Measurements from ENCODE around the gene SLC6A7. TPM values are rescaled to one million over a fixed set of nuclear protein-coding genes. Genes with fewer than 3 reads are reported as not detected.

SLC6A7 gene
- polyA plus RNA-seq, 1 experiment: not detected

DNA sequence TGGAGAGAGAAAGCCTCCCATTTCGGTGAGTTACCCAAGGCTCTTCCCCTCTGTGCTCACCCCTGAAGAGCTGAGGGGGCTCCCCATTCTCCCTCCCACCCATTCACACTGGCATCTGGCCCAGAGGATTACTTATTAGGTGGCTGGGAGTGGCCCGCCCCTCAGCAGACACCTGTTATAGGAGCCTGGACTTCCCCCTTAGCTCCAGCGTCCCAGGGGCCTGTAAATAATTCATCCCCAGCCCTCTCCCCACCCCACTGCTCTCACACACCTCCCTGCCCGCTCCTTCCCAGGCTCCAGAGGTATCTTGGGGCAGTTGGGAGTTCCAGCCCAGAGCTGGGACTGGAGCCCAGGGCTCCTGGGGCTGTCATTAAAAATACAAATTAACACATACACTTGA is 11.6 kb upstream of the SLC6A7 start:
- no peak for TF ChIP-seq CTCF (IDR thresholded peaks at IDR 0.05; ENCODE audit: insufficient read depth, low read depth, low read length)
- CTCF ChIA-PET: interaction anchor here (0.8 to 2.2 kb wide), 4 partner anchors 14 to 22 kb away, joined by 3 to 7 read pairs (median 4); partner anchors contain the start of gene PDGFRB
- no peak for DNase-seq (ENCODE audit: low read depth)
- no peaks in the 10 kb centered on the region; the same call in 1 of the 2 replicates for H3K27me3 ChIP-seq (ENCODE audit: control insufficient read depth, insufficient read depth, low read length)
- H3K4me3 ChIP-seq (ENCODE audit: low read depth, low read length): no peak overlapping the region
- H3K36me3 ChIP-seq (ENCODE audit: control insufficient read depth, insufficient read depth, low read length): no peaks in the 10 kb centered on the region
- POLR2A ChIA-PET: no interaction called here

- ChIA-PET CTCF (interaction anchor here (0.8 to 2.2 kb wide), 3 partner anchors 15 to 23 kb away, joined by 4 to 7 read pairs (median 4); partner anchors contain the start of gene PDGFRB), POLR2A (no interaction called here)
- Histone ChIP-seq H3K4me3 (ENCODE audit: low read depth, low read length) (no peak overlapping the region), H3K36me3 (ENCODE audit: control insufficient read depth, insufficient read depth, low read length) (no peaks in the 10 kb centered on the region), H3K27me3 (ENCODE audit: control insufficient read depth, insufficient read depth, low read length) (no peaks in the 10 kb centered on the region; the same call in 1 of the 2 replicates)
- no peak for DNase-seq (ENCODE audit: low read depth)
- TF ChIP-seq CTCF (IDR thresholded peaks at IDR 0.05; ENCODE audit: insufficient read depth, low read depth, low read length): no peak
These were observed 10.7 kb upstream of the SLC6A7 start for GRCh38 chr5:150179019-150179620.

DNA sequence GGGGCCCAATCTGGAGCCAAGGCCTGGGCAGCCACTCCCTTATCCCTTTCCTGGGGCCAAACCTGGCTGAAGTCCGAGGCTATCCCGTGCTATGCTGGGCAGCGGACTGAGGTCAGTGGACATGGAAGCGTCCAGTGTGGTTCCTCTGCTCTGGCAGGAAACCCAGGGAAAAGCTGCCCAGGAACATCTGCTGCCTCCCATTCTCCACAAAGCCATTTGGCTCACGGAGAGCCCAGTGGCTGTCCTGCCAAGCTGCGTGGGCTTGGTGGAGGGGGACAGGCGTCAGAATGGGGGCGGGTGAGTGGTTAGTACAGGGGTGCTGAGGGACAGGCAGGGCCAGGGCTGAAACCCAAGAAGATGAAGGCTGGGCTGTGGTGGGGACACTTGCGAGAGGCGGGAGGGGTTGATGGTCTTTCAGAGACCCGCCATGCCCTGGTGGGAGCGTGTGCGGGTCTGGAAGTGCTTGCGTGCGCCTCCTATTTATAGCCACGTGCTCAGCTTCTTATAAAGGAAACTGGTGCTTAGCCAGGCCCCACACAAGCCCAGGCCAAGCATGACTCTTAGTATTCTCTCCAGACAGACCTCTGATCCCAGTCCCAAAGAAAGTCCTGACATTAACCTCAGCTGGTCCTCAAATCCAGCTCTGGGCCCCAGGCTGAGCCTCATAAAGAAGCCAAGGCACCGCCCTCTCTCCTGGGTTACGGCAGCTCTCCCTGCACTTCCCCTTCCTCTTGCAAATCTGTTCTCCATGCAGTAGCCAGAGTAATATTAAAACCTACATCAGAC is 9.4 kb upstream of the SLC6A7 start:
- POLR2A ChIA-PET: interaction anchor here (1.0 kb wide), 1 partner anchor 37 kb away, joined by 3 read pairs; no protein-coding TSS in a partner anchor
- Histone ChIP-seq H3K36me3 (ENCODE audit: control insufficient read depth, insufficient read depth, low read length) (no peaks in the 10 kb centered on the region), H3K4me3 (ENCODE audit: low read depth, low read length) (no peak overlapping the region), H3K27me3 (ENCODE audit: control insufficient read depth, insufficient read depth, low read length) (no peaks in the 10 kb centered on the region; the same call in none of the 2 replicates)
- no peak for DNase-seq (ENCODE audit: low read depth)
- CTCF ChIA-PET: interaction anchor here (0.6 to 1.9 kb wide), 4 partner anchors 20 to 719 kb away, joined by 3 to 6 read pairs (median 4); no protein-coding TSS in a partner anchor
- TF ChIP-seq CTCF (IDR thresholded peaks at IDR 0.05; ENCODE audit: insufficient read depth, low read depth, low read length): no peak

GRCh38 chr5:150181027-150181426 is 8.8 kb upstream of the SLC6A7 start:
- no peak for TF ChIP-seq CTCF (IDR thresholded peaks at IDR 0.05; ENCODE audit: insufficient read depth, low read depth, low read length)
- no peak for DNase-seq (ENCODE audit: low read depth)
- Histone ChIP-seq H3K36me3 (ENCODE audit: control insufficient read depth, insufficient read depth, low read length) (no peaks in the 10 kb centered on the region), H3K4me3 (ENCODE audit: low read depth, low read length) (no peak overlapping the region), H3K27me3 (ENCODE audit: control insufficient read depth, insufficient read depth, low read length) (no peaks in the 10 kb centered on the region; the same call in none of the 2 replicates)
- POLR2A ChIA-PET: interaction anchor here (1.0 kb wide), 1 partner anchor 38 kb away, joined by 3 read pairs; no protein-coding TSS in a partner anchor
- CTCF ChIA-PET: interaction anchor here (0.6 to 2.0 kb wide), 6 partner anchors 12 to 718 kb away, joined by 3 to 6 read pairs (median 4); no protein-coding TSS in a partner anchor
